Brain microvascular endothelial cell (primary cell): ENCODE data around the gene B4GALT1.

Experiments
- DNase-seq: peaks from one replicate; pipeline ENCODE4 v3.0.0-alpha.2; 2020
- H3K27ac ChIP-seq: fragments of 250-450 bp; sonication (Bioruptor Pico); 2 replicates; pipeline ENCODE4 v1.5.1; 2020; ENCODE audit warnings: mild to moderate bottlenecking, moderate library complexity
- H3K27me3 ChIP-seq: fragments of 250-450 bp; sonication (Bioruptor Pico); replicated peaks from 2 replicates; pipeline ENCODE4 v1.5.1; 2020; ENCODE audit warnings: mild to moderate bottlenecking
- H3K36me3 ChIP-seq: fragments of 250-450 bp; sonication (Bioruptor Pico); replicated peaks from 2 replicates; pipeline ENCODE4 v1.5.1; 2020; ENCODE audit warnings: mild to moderate bottlenecking
- H3K4me3 ChIP-seq: 2 replicates; pipeline ENCODE4 v1.5.1; 2011; ENCODE audit warnings: low read depth, mild to moderate bottlenecking, control low read depth, low read length, moderate library complexity
- CTCF ChIP-seq: IDR thresholded peaks from 2 replicates; pipeline ENCODE4 v1.5.1; 2011; ENCODE audit warnings: low read depth, mild to moderate bottlenecking, moderate library complexity, low read length, control low read depth, inconsistent platforms; ENCODE audit errors: missing control alignments
- in situ Hi-C: cut with HindIII; loops from 2 replicates; pipeline ENCODE4 v1.10.0; 2017; ENCODE audit warnings: low sequenced_read_pairs, low pct_ligation_motif_present

B4GALT1 gene

GRCh38 chr9:33131790-33132772 lies 35.1 kb downstream of the B4GALT1 start:
- H3K27ac ChIP-seq: no peak overlapping the region

GRCh38 chr9:33130961-33131789 lies 36.0 kb downstream of the B4GALT1 start:
- no peak for TF ChIP-seq CTCF
- no peaks in the 10 kb centered on the region for H3K27me3 ChIP-seq
- no peak overlapping the region for H3K4me3 ChIP-seq
- in situ Hi-C loops: no loop called here
- peaks cover 44% of the 10 kb centered on the region for H3K36me3 ChIP-seq
- no peak for DNase-seq
- peak overlapping the region; percentile 37 for H3K27ac ChIP-seq

More at GRCh38 chr9:33131790-33132772, 35.1 kb downstream of the B4GALT1 start:
- DNase-seq: peak; percentile 62
- no peak overlapping the region for H3K4me3 ChIP-seq
- peaks cover 44% of the 10 kb centered on the region for H3K36me3 ChIP-seq
- in situ Hi-C loops: no loop called here
- H3K27me3 ChIP-seq: no peaks in the 10 kb centered on the region
- TF ChIP-seq CTCF: no peak

- Histone ChIP-seq H3K36me3 (peaks cover 44% of the 10 kb centered on the region), H3K27me3 (no peaks in the 10 kb centered on the region), H3K27ac (peak overlapping the region; percentile 37), H3K4me3 (no peak overlapping the region)
- TF ChIP-seq CTCF: no peak
- in situ Hi-C loops: no loop called here
- DNase-seq: peak; percentile 37
These were observed 37.0 kb downstream of the B4GALT1 start for GRCh38 chr9:33129886-33130881.

GRCh38 chr9:33129251-33129885 lies 37.8 kb downstream of the B4GALT1 start:
- in situ Hi-C loops: no loop called here
- H3K36me3 ChIP-seq: peaks cover 41% of the 10 kb centered on the region
- no peaks in the 10 kb centered on the region for H3K27me3 ChIP-seq
- DNase-seq: no peak
- H3K4me3 ChIP-seq: no peak overlapping the region
- H3K27ac ChIP-seq: no peak overlapping the region
- no peak for TF ChIP-seq CTCF

GRCh38 chr9:33128570-33128969 lies 38.6 kb downstream of the B4GALT1 start:
- no peak overlapping the region for H3K27ac ChIP-seq
- no peaks in the 10 kb centered on the region for H3K27me3 ChIP-seq
- no peak overlapping the region for H3K4me3 ChIP-seq
- H3K36me3 ChIP-seq: peaks cover 35% of the 10 kb centered on the region
- TF ChIP-seq CTCF: no peak
- in situ Hi-C loops: no loop called here
- no peak for DNase-seq
